ENCODE measurements around the gene TRPC6. TPM values are rescaled to one million over a fixed set of nuclear protein-coding genes. Genes with fewer than 3 reads are reported as not detected.

Gene TRPC6
- total and polyA plus RNA-seq, 3 donors from 2014 or later = 1.4 to 4.1 (median 3.7) TPM

DNA sequence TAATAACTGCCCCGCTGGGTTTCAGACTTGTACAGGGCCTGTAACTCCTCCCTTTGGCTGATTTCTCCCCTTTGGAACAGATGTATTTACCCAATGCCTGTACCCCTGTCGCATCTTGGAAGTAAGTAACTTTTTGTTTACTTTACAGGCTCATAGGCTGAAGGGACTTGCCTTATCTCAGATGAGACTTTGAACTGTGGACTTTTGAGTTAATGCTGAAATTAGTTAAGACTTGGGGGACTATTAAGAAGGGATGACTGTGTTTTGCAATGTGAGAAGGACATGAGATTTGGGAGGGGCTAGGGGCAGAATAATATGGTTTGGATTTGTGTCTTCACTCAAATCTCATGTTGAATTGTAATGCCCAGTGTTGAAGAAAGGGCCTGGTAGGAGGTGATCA is 62.0 kb downstream of the TRPC6 start:
- H3K27ac ChIP-seq = no peak overlapping the region
- intact Hi-C loops (cut with DNase I; ENCODE audit: low total_unique reads) = no loop called here
- H3K36me3 ChIP-seq (ENCODE audit: low read depth, missing control alignments) = no peaks in the 10 kb centered on the region
- H3K9me3 ChIP-seq = no peaks in the 10 kb centered on the region
- H3K4me3 ChIP-seq = no peak overlapping the region
- no peak for DNase-seq
- H3K4me1 ChIP-seq = no peaks in the 10 kb centered on the region
- no peaks in the 10 kb centered on the region for H3K27me3 ChIP-seq
- 92 to 94% methylated on average over 2 of the region's 2 CpGs for WGBS, 2 donors
- TF ChIP-seq POLR2A (IDR thresholded peaks at IDR 0.05) = no peak
- TF ChIP-seq, protein P1, sequence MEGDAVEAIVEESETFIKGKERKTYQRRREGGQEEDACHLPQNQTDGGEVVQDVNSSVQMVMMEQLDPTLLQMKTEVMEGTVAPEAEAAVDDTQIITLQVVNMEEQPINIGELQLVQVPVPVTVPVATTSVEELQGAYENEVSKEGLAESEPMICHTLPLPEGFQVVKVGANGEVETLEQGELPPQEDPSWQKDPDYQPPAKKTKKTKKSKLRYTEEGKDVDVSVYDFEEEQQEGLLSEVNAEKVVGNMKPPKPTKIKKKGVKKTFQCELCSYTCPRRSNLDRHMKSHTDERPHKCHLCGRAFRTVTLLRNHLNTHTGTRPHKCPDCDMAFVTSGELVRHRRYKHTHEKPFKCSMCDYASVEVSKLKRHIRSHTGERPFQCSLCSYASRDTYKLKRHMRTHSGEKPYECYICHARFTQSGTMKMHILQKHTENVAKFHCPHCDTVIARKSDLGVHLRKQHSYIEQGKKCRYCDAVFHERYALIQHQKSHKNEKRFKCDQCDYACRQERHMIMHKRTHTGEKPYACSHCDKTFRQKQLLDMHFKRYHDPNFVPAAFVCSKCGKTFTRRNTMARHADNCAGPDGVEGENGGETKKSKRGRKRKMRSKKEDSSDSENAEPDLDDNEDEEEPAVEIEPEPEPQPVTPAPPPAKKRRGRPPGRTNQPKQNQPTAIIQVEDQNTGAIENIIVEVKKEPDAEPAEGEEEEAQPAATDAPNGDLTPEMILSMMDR (IDR thresholded peaks at IDR 0.05) = no peak

DNA sequence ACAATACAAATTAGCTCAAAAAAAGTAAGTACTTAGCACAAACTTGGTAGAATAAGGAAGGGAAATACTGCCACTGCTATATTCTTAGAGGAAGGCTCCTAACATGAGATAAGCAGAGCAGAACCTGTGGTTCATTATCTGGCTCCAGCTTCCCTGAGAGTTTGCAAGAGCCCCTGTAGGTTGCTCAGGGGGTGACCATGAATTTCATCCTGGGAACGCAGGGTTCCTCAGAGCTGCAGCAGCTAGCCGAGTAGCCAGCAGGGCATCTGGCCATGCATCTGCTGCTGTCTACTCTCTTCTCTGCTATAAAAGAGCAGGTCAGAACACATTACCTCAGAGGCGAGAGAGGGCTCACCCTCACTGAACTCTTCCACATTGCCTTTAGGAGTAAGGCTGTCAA is 67.3 kb downstream of the TRPC6 start:
- intact Hi-C loops (cut with DNase I; ENCODE audit: low total_unique reads) = no loop called here
- Histone ChIP-seq H3K27ac (no peak overlapping the region), H3K9me3 (no peaks in the 10 kb centered on the region), H3K4me1 (no peaks in the 10 kb centered on the region), H3K36me3 (ENCODE audit: low read depth, missing control alignments) (no peaks in the 10 kb centered on the region), H3K4me3 (no peak overlapping the region), H3K27me3 (no peaks in the 10 kb centered on the region)
- TF ChIP-seq POLR2A (IDR thresholded peaks at IDR 0.05) = no peak
- TF ChIP-seq, protein P1 (IDR thresholded peaks at IDR 0.05) = no peak
- DNase-seq = no peak
- WGBS, 2 donors = 38 to 49% methylated on average over 3 of the region's 3 CpGs

DNA sequence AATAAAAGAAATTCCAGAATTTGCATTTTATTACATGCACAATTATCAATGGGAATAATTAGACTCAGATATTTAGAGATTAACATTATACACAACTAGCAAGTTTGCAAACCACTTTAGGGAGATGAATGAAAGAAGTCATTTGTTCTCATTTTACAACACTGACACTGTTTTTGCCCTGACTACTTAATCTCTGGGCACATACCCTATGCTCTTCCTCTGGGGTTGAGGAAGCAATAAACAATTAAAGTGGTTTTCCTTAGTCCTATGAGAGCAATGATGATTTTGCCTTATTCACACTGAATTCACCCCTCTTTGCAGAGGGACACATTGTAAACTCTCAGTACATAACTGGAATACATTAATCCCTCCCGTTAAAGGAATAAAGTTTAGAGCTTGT is 72.7 kb downstream of the TRPC6 start:
- Histone ChIP-seq H3K27me3 (no peaks in the 10 kb centered on the region), H3K4me3 (no peak overlapping the region), H3K4me1 (no peaks in the 10 kb centered on the region), H3K36me3 (ENCODE audit: low read depth, missing control alignments) (no peaks in the 10 kb centered on the region), H3K27ac (no peak overlapping the region), H3K9me3 (no peaks in the 10 kb centered on the region)
- TF ChIP-seq POLR2A (IDR thresholded peaks at IDR 0.05) = no peak
- TF ChIP-seq, protein P1 (IDR thresholded peaks at IDR 0.05) = no peak
- intact Hi-C loops (cut with DNase I; ENCODE audit: low total_unique reads) = no loop called here
- 72 to 79% methylated on average over 1 of the region's 1 CpG for WGBS, 2 donors
- DNase-seq = no peak

DNA sequence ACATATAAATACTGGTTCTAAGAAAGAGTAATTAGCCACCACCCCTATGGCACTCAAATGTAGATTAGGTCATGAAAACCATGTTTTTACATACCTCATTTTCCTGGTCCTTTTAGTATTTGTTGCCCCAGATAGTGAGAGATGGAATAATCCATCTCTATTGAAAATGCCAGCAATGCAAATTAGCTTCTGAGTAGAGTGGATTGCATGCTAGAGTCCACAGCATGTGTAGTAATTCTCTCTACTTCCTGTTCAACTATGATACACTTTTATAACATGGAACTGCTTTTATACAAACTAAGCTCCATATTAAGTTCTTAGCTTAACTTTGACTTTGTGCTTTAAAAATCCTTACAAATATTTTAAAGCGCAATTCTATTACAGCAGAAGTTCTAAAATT is 73.2 kb downstream of the TRPC6 start:
- H3K27me3 ChIP-seq = no peaks in the 10 kb centered on the region
- H3K36me3 ChIP-seq (ENCODE audit: low read depth, missing control alignments) = no peaks in the 10 kb centered on the region
- H3K27ac ChIP-seq = no peak overlapping the region
- no peaks in the 10 kb centered on the region for H3K4me1 ChIP-seq
- TF ChIP-seq, protein P1 (IDR thresholded peaks at IDR 0.05) = no peak
- no peak for TF ChIP-seq POLR2A (IDR thresholded peaks at IDR 0.05)
- WGBS, 2 donors = 91% methylated on average over 1 of the region's 1 CpG
- H3K4me3 ChIP-seq = no peak overlapping the region
- intact Hi-C loops (cut with DNase I; ENCODE audit: low total_unique reads) = no loop called here
- no peaks in the 10 kb centered on the region for H3K9me3 ChIP-seq
- no peak for DNase-seq

DNA sequence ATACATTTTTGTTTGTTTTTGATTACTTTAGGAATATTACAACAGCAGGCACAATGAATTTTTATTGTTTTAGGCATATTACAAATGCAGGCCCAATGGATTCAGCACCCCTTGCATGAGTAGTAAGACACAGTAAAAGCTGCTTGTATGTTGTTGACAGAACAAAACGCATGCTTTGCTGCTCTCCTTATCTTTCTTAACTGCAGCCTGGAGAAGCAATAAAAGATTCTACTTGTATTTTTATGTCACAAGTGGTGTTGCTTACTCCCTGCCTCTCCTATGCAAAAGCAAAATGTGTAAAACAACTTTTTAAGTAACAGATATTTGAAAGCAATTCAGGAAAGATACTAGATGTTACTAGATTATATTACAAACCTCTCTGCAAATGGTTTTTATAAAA is 73.9 kb downstream of the TRPC6 start:
- TF ChIP-seq POLR2A (IDR thresholded peaks at IDR 0.05) = no peak
- TF ChIP-seq, protein P1 (IDR thresholded peaks at IDR 0.05) = no peak
- WGBS, 2 donors = 41 to 52% methylated on average over 1 of the region's 1 CpG
- no peaks in the 10 kb centered on the region for H3K27me3 ChIP-seq
- H3K9me3 ChIP-seq = no peaks in the 10 kb centered on the region
- no peaks in the 10 kb centered on the region for H3K4me1 ChIP-seq
- no peak overlapping the region for H3K27ac ChIP-seq
- no peak for DNase-seq
- intact Hi-C loops (cut with DNase I; ENCODE audit: low total_unique reads) = no loop called here
- H3K36me3 ChIP-seq (ENCODE audit: low read depth, missing control alignments) = no peaks in the 10 kb centered on the region
- H3K4me3 ChIP-seq = no peak overlapping the region
